ENCODE measurements around the gene ZP4.

ZP4 gene

DNA sequence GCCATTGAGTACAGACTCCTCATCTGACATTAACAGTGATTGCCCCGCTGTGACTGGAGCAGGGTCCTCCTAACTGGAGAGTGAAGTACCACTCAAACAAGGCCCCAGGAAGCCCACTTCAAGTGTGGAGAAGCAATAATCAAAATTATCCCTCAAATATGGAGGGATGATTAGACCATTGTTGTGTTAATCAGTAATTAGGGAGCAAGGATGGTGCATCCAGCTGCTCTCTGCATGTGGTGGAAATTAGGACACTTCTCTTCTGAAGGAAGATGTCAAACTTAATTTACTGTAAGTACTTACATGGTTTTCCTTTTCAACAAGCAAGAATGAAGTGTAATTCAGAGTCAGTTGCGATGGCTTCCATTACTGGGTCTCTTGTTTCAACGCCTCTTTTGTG, 3.4 kb upstream of the ZP4 start:
- TF ChIP-seq, protein P1, sequence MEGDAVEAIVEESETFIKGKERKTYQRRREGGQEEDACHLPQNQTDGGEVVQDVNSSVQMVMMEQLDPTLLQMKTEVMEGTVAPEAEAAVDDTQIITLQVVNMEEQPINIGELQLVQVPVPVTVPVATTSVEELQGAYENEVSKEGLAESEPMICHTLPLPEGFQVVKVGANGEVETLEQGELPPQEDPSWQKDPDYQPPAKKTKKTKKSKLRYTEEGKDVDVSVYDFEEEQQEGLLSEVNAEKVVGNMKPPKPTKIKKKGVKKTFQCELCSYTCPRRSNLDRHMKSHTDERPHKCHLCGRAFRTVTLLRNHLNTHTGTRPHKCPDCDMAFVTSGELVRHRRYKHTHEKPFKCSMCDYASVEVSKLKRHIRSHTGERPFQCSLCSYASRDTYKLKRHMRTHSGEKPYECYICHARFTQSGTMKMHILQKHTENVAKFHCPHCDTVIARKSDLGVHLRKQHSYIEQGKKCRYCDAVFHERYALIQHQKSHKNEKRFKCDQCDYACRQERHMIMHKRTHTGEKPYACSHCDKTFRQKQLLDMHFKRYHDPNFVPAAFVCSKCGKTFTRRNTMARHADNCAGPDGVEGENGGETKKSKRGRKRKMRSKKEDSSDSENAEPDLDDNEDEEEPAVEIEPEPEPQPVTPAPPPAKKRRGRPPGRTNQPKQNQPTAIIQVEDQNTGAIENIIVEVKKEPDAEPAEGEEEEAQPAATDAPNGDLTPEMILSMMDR (conservative IDR thresholded peaks at IDR 0.05; ENCODE audit: low read length) = no peak
- DNase-seq (ENCODE audit: low read depth) = no peak
- H3K4me3 ChIP-seq (ENCODE audit: low read length) = no peak overlapping the region

DNA sequence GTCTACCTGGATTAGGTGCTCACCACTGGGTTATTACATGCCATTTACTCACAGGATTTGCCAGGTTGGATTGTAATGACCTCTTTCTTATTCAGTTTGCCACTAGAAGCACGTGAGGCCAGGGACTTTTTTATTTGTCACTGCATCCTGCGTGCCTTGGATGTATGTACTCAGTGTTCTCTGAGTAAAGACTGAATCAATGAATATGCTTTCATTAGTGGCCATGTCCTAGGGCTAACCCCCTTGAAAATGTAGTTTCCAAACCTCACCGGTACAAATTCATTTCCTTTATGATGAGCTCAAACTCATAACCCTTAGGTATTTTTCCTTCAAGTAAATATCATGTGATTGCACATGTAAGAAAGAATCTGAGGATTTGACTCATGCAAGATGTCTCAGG, 1.3 kb upstream of the ZP4 start:
- no peak for DNase-seq (ENCODE audit: low read depth)
- TF ChIP-seq, protein P1 (conservative IDR thresholded peaks at IDR 0.05; ENCODE audit: low read length) = no peak
- no peak overlapping the region for H3K4me3 ChIP-seq (ENCODE audit: low read length)

DNA sequence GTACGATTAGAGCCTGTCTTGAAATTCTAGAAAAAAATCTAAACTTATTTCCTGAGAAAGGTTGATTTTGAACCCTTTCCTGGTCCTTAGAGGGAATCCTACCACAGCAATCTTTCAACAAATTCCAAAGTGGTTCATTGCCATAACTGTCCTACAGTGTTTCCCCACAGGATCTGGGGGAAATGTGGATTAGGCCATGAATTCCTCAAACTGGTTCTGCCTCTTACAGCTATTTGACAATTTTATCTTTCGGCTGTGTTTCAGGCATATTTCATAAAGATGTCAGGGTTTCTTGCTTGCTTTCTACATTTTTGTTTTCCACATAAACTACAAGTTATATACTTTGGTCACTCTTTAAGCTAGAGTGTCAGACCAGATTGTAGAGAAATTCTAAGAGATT, 544 bp upstream of the ZP4 start:
- TF ChIP-seq, protein P1 (conservative IDR thresholded peaks at IDR 0.05; ENCODE audit: low read length) = no peak
- H3K4me3 ChIP-seq (ENCODE audit: low read length) = no peak overlapping the region
- no peak for DNase-seq (ENCODE audit: low read depth)

DNA sequence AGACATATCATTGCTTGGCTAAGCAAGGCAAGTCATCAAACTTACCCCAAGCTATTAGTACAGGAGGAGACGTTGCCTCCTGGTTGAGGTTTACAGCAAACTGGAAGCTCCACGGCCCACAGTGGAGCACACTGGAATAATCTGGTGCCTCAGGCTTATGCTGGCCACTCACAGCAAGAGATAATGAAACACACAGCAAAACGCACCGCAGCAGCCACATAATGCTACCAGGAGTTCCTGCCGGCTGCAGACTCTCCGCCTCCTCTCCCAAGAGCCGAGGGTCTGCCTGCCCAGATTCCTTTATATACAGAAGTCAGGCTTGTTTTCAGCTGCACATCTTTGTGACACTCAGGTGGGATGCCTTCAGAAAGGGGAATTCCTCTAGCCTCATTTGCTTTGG, 306 bp downstream of the ZP4 start:
- no peak overlapping the region for H3K4me3 ChIP-seq (ENCODE audit: low read length)
- DNase-seq (ENCODE audit: low read depth) = no peak
- TF ChIP-seq, protein P1 (conservative IDR thresholded peaks at IDR 0.05; ENCODE audit: low read length) = no peak

DNA sequence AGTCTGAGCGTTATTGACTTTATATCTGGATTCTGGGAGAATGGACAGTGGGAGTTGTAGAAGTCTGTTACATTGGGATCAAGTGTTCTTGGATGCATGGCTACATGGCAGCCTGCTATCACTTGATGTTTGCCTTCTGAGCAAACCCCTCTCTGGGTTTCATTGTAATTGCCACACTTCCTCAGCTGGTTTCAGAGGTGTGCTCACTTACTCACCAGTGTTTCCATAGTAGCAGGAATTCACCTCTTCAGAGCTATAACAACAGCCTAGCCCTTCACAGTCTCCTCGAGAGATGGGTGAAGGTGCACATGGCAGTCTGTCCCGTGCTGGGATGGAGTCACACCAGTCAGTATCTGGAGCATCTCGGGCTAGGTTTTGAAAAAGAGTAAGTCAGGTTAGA, 2.6 kb downstream of the ZP4 start:
- no peak overlapping the region for H3K4me3 ChIP-seq (ENCODE audit: low read length)
- TF ChIP-seq, protein P1 (conservative IDR thresholded peaks at IDR 0.05; ENCODE audit: low read length) = no peak
- DNase-seq (ENCODE audit: low read depth) = no peak

DNA sequence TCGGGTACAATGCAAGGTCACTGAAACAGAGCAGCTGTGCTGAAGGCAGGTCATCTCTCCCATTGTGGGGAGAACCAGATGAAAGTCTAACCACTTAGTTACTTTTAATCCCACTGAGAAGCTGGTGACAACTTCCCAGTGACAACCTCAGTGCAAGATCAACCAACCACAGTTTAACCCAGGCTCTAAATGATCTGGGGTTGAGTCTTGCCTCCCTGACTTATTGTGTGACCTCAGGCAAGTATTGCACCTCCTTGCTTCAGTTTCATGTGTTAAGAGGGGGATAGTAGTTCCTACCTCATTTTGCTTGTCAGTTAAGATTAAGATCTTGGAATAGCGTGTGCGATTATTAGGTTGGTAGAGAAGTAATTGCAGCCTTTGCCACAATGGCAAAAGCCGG, 3.2 kb downstream of the ZP4 start:
- TF ChIP-seq, protein P1 (conservative IDR thresholded peaks at IDR 0.05; ENCODE audit: low read length) = no peak
- no peak overlapping the region for H3K4me3 ChIP-seq (ENCODE audit: low read length)
- DNase-seq (ENCODE audit: low read depth) = no peak

DNA sequence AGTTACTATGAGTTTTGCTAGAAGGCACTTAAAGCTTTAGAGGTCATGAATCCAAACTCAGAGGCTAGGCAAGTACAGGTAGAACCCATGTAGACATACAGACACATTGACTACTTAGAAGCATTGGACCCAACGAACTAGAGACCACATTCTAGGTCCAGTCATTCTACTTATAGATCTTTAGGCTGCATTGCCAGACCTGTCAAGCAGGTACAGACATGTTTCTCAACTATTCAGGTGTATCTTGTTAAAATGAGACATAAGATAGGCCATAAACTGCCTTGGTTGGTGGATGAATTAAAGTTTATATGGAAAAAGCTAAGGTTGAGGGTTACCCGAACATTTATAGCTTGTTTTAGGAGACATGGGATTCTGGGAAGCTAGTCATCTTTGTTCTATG, 6.5 kb downstream of the ZP4 start:
- TF ChIP-seq, protein P1 (conservative IDR thresholded peaks at IDR 0.05; ENCODE audit: low read length) = no peak
- DNase-seq (ENCODE audit: low read depth) = no peak
- H3K4me3 ChIP-seq (ENCODE audit: low read length) = no peak overlapping the region

All from AG10803 (cell line).